Measurements from ENCODE around the gene EHD1.

Gene EHD1

DNA sequence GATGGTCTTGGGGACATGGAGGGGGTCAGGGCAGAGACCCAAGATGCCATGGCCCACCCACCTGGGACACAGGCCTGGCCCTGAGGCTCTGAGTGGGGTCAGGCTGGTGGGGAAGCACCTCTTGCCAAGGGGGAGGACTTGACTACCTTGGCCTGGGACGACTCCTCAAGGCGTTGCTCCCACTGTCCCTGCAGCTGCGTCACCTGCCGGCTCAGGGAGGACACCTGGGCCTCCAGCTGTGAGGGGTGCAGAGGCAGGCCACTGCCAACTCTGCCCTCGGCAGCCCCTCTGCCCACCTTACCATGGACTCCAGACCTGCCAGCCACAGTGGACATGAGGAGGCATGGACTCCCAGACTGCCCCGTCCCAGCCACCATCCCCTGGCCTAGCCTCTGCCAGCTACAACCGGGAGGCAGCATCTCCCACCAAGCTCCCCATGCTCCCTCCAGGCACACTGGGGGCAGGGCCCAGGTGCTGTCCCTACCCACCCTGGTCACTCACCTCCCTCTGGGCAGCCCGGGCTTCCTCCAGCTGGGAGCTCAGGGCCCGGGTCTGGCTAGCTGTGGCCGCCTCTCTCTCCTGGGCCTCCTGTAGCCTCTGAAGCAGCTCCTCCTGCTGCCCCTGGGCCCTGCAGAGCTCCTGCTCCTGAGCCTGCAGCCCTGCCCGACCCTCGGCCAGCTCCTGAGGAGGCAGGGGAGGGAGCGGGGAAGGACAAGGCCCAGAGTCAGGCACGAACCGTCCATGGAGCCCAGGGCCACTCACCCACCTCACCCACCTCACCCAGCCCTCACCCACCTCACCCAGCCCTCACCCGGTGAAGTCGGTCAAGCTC is 42.6 kb downstream of the EHD1 start:
- H3K27ac Mint-ChIP-seq, result no peak overlapping the region
- H3K36me3 Mint-ChIP-seq (ENCODE audit: low read depth), result no peaks in the 10 kb centered on the region
- H3K4me3 Mint-ChIP-seq, result no peak overlapping the region
- no peaks in the 10 kb centered on the region for H3K9me3 Mint-ChIP-seq
- TF ChIP-seq CTCF (IDR thresholded peaks at IDR 0.05; ENCODE audit: unreplicated experiment in 3 of 3), result no peak
- no peaks in the 10 kb centered on the region for H3K4me1 Mint-ChIP-seq
- no peaks in the 10 kb centered on the region for H3K27me3 Mint-ChIP-seq (ENCODE audit: low read depth)

GRCh38 chr11:64834723-64835615 is 43.5 kb downstream of the EHD1 start:
- no peak overlapping the region for H3K4me3 Mint-ChIP-seq
- no peak for TF ChIP-seq CTCF (IDR thresholded peaks at IDR 0.05; ENCODE audit: unreplicated experiment in 3 of 3)

DNA sequence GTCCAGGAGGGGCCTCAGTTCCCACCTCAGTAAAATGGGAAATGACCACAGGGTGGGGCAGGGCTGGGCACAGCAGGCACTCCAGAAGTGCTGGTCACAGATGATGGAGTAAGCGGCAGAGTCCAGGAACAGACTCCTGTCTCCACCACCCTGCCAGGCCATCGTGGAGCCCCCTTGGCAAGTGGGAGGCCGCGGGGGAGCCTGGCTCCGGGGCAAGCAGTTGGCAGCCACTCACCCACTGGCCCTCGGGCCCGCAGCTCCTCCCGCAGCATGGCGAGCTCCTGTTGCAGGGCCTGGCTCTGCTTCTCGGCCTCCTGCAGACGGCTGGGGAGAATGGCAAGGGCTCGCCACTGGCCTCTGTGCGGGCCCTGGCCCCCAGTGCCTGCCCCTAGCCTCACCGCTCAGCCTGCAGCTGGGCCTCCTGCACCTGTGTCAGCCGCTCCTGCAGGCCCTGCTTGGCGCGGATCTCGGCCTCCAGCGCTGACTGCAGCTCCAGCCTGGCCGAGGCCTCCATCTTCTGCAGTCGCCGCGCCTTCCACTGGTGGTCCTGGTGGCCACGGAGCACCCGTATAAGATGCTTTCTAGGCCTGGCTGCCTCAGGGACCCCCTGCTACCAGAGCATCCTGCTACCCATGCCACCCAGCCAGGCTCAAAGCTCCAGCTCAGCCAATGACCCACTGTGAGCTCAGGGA is 44.2 kb downstream of the EHD1 start:
- TF ChIP-seq CTCF (IDR thresholded peaks at IDR 0.05; ENCODE audit: unreplicated experiment in 3 of 3), result no peak
- no peaks in the 10 kb centered on the region for H3K9me3 Mint-ChIP-seq
- no peaks in the 10 kb centered on the region for H3K27me3 Mint-ChIP-seq (ENCODE audit: low read depth)
- H3K4me1 Mint-ChIP-seq, result no peaks in the 10 kb centered on the region
- no peak overlapping the region for H3K27ac Mint-ChIP-seq
- H3K36me3 Mint-ChIP-seq (ENCODE audit: low read depth), result no peaks in the 10 kb centered on the region
- no peak overlapping the region for H3K4me3 Mint-ChIP-seq

More at GRCh38 chr11:64834723-64835615, 43.5 kb downstream of the EHD1 start:
- no peaks in the 10 kb centered on the region for H3K27me3 Mint-ChIP-seq (ENCODE audit: low read depth)
- no peak overlapping the region for H3K27ac Mint-ChIP-seq
- H3K4me1 Mint-ChIP-seq, result no peaks in the 10 kb centered on the region
- no peaks in the 10 kb centered on the region for H3K36me3 Mint-ChIP-seq (ENCODE audit: low read depth)
- H3K9me3 Mint-ChIP-seq, result no peaks in the 10 kb centered on the region

DNA sequence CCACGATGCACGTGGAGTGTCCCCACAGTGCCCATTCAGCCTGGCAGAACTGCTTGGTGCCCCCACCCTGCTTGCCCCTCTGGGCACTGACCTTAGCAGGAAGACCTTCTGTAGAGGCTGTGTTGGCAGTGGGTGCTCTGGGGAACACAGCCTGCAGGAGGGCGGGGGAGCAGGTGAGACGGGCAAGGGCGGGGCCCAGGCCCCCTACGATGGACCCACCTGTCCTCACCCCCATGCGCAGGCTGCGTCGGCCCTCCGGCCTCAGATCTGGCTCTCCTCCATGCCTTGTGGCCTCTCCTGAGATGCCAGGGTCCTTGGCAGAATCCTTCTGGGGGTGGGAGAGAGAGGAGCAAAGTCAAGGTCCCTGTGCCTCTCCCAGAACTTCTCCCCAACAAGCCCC is 44.9 kb downstream of the EHD1 start:
- no peaks in the 10 kb centered on the region for H3K27me3 Mint-ChIP-seq (ENCODE audit: low read depth)
- H3K36me3 Mint-ChIP-seq (ENCODE audit: low read depth), result no peaks in the 10 kb centered on the region
- H3K4me3 Mint-ChIP-seq, result no peak overlapping the region
- H3K4me1 Mint-ChIP-seq, result no peaks in the 10 kb centered on the region
- no peak overlapping the region for H3K27ac Mint-ChIP-seq
- TF ChIP-seq CTCF (IDR thresholded peaks at IDR 0.05; ENCODE audit: unreplicated experiment in 3 of 3), result no peak
- no peaks in the 10 kb centered on the region for H3K9me3 Mint-ChIP-seq

GRCh38 chr11:64833198-64833502 is 45.3 kb downstream of the EHD1 start:
- H3K9me3 Mint-ChIP-seq, result no peaks in the 10 kb centered on the region
- H3K4me3 Mint-ChIP-seq, result no peak overlapping the region
- no peaks in the 10 kb centered on the region for H3K36me3 Mint-ChIP-seq (ENCODE audit: low read depth)
- H3K4me1 Mint-ChIP-seq, result no peaks in the 10 kb centered on the region
- no peak for TF ChIP-seq CTCF (IDR thresholded peaks at IDR 0.05; ENCODE audit: unreplicated experiment in 3 of 3)
- no peak overlapping the region for H3K27ac Mint-ChIP-seq
- H3K27me3 Mint-ChIP-seq (ENCODE audit: low read depth), result no peaks in the 10 kb centered on the region
